ENCODE measurements around the gene ETV6.
A peak's percentile ranks its signal among the peaks of the same experiment; 100 is the strongest.

The ETV6 gene

DNA sequence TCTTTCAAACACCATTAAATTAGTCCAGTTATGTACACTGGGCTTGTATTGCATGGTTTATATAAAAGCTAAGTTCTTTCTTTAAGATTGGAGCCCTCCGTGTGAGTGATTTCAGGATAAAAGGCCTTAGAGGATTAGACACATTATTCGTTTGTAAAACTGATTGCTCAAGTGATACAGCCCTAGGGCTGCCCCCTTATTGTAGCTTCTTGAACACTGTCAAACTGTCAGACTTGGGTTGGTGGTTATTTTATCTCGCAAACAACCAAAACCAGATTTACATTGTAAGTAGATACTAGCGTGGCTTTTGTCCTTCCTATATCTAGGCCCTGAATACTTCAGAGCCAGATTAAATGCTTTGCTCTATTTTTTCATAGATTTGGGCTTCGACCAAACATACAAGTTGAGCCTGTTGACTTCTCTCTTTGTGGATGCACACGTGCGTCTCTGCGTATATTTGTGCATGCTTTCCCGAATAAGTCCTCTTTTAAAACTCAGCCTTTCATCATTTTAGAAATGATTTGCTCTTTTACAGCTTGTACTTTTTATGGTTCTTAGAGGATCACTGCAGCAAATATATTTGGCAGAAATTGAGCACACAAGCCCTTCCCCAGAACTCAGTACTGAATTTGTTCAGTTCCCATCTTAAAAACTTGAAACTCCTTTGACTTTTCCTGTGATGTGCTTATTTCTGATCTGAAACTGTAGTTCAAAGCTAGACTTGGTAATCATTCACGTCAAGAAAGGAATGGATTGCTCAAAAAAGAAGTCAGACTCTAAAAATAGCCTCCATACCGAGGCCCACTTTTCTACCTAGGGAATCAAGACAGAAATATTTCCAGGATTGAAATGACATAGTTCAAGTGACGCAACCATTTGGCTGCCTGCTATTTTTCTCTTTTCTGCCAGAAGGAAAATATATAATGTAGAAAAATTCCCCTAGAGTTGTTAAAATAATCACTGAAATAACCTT is 129.5 kb downstream of the ETV6 start:
- no peak for DNase-seq (ENCODE audit: low spot score)

DNA sequence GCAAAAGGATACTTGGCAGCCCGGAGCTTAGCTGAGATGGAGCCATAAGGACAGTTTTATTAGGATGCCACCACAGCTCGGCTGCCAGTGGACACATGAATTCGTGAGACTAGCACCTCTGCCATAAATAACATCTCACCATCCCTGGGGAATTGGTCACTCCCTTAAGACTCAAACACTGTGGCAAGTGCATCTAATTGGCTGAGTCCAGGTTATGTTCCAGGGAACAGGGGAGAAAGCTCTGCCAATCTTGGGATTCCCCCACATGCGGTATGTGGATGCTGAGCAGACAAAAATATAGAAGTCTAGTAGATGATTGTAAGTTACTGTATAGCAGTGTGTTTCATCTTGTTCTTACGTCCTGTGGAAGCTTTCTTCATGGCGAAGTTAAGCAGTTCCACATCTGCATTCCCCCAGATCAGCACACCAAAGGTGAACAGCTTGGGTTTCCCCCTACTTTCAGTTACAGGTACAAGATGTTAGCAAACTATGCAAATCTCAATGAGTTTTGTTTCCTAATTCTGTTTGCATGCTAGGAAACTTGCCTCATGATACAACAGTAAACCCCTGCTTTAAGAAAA is 131.1 kb downstream of the ETV6 start:
- DNase-seq (ENCODE audit: low spot score) = no peak

DNA sequence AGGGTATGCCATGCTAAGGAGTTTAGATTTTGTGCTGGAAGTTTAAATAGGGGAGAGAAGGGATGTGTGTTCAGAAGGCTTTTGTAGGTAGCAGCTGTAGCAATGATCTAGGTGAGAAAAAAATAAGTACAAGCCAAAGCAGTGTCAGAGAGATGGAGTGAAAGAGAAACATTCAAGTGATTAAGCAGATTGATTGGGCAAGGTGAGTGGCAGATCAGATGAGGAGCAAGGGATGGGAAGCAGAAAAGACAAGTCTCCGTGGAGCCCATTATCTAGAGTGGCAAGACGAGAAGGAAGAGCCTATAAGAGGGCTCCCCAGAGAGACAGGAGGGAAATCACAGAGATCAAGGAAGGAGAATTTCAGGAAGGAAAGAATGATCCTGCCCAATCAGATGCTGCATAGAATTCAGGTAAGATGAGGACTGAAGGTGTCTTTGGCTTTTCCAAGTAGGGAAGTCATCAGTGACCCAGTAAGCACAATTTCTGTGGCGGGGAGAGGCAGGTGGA is 133.5 kb downstream of the ETV6 start:
- no peak for DNase-seq (ENCODE audit: low spot score)

DNA sequence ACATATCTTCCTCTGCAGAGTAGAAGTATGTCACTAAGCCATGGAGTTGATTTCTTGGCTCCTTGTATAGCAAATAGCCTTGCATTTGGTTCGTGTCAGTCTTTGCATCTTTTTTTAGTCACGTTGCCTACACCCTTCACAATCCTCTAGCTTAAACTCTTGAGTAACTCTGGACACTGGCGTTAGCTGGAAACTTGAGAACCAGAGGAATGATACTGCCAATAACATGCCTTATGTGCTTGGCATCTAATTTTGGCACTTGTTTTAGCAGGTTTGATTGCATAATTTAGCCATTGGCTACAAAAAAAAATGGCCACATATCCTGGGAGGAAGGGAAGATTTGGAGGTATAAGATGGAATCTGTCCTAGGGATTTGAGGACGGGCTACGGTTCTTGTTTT is 136.2 kb downstream of the ETV6 start:
- DNase-seq (ENCODE audit: low spot score) = no peak

DNA sequence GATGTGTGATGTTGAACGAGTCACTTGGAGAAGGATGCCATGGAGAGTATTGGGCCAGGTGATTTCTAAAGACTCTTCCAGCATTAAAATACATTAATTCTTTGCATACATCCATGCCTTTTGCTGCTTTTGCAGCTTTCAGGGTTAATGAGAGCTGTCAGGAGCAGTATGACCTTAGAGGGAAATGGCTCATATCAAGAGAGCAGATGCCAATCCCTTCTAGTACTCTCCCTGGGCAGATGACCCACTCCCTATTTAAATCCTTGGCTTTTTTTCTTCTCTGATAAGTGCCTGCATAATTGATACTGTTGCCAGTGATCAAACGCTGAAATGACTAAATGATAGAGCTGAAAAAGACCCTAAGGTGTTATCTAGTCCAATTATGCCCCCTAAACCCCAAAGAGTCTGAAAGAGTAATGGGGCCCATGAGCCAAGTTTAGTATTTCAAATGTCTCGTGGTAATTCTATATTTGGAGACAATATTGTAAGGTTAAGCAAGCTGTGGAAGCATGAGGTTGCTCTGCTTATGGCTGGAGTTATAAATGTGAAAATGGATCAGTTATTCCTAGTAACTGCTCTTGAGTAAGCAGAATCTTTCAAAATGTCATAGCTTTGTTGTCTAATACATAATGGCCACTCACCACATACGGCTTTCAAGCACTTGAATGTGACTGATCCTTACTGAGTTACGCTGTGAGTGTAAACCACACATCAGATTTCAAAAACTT is 137.3 kb downstream of the ETV6 start:
- DNase-seq (ENCODE audit: low spot score) = no peak

DNA sequence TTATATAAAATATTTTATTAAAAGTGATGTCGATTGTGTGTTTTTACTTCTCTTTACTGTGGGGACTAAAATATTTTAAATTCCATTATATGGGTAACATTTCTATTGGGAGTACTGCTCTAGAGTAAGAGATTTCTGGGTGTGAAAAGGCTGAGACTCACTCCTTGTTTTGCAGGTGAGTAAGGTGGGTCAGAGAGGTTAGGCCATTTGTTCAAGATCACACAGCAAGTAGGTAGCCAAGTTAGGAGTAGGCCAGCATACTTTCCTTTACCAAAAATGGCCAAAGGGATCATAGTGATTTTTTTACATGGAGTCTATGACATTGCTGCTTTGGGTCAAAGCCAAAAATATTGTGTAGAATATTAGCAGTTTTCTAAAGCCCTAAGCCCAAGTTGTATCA is 138.0 kb downstream of the ETV6 start:
- DNase-seq (ENCODE audit: low spot score) = no peak

DNA sequence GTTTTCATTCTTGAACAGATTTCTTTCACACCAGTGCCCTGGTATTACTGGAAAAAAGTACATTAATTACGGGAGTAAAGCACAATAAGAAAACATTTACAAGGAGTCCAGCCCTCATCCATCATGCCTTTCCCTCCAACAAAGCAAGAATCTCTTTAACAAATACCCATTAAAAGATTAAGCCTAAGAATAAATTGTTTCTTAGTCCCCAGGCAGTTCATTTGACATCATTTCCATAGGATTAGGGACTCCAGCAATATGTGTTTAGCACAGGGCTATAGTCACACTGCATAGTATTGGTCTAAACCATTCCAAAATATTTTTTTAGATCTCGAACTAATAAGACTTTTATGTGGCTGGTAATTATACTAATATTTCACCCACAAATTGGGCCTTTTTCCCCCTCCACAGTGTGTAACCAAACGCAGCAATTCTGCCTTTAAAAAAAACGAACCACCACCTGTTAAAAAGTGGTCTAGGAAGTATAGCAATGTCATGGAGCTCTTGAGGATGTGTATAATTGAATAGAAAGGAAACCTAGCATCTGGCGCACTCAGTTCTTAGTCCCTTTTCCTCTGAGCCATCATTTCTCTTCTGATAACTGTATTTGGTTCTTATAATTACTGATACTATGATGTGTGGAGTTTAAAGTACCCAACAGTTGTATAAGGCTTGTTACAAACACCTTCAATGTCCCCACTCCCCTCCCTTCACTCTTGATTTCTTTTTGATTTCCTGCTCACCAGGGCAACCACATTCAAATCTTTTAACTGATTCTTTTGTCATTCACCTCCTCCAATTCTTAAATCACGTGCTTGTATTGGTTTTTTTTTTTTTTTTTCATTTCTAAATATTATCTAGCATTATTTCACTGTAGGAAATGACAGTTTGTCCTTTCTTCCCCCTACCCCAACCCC is 138.7 kb downstream of the ETV6 start:
- DNase-seq (ENCODE audit: low spot score) = no peak

DNA sequence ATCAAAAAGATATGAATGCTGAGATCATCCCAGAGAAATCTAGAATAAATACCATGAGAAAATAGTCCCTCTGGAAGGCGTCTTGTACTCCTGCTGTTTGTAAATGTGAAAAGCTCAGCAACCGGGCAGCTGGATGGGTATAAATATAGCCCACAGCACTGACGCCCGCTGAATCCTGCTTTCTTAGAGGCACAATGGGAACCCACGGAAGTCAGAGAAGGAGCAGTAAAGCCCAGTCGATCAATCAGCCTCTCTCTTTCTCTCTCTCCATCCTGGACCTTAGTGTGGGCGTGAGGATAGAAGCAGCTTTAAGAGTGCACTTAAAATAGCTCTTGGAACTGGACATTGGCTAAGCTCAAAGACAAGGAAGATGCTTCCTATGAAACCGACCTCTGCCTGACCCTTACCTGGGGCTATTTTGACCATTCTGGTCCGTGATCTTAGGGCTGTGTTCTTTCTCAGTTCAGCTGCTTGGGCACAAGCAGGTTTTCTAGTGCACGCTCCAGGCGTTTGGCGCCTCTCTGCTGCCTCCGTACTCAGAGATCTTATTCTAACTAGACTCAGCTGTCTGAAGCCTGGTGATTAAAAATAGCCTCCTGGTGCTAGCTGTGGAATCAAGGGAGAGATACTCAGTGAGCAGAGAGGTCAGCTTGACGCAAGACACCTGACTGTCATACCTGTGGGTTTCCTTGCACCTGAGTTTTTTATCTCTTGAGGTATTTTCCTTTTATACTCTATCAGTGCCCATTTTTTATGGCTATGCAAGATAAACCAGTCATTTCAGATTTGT is 144.6 kb downstream of the ETV6 start:
- DNase-seq (ENCODE audit: low spot score) = no peak

DNA sequence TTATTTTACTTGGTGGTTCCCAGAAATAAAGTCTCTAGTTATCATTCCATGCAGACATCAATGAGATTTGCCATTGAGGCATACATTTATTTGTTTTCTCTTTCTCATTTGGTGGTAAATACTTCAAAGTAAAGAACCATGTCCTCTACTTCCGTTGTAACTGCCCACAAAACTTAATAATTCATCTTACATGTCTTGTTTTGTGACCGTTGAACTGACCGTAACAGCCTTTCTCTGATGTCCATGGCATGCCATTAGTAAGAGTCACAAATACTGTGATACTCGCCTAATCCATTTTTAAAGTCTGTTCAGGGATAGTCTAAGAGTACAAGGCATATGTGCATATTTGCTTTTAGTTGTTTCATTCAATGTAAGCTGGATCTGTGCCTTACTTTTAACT is 145.3 kb downstream of the ETV6 start:
- no peak for DNase-seq (ENCODE audit: low spot score)

DNA sequence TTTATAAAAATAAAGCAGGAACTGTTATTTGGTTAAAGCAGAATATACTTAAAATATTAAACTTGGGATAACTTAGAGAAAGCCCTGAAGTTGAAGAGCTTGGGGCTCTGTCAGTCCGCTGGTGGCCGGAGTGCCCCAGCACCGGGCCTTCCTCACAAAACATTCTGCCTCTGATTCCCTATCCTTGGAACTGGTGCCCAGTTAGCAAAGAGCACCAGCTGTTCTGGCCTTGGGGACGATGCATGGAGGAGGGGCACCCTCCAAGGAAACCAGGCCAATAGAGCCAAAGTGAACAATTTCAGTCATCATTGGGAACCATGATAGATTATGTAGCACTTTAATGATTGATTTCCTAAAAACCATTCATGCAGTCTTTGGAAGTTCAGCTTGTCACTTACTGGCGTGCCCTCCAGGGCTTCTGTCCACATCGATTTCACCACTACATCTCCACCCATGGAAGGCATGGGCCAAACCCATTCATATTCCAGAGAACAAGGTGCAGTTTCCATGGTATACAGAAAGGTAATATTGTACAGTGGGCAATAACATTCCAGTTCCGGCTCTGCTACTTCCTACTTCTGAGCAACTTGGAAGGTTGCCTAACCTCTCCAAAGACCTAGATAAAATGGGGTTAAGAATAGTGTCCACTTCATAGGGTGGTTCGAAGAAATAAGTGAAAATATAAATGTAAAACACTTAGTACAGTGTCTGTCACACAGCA is 145.9 kb downstream of the ETV6 start:
- no peak for DNase-seq (ENCODE audit: low spot score)

DNA sequence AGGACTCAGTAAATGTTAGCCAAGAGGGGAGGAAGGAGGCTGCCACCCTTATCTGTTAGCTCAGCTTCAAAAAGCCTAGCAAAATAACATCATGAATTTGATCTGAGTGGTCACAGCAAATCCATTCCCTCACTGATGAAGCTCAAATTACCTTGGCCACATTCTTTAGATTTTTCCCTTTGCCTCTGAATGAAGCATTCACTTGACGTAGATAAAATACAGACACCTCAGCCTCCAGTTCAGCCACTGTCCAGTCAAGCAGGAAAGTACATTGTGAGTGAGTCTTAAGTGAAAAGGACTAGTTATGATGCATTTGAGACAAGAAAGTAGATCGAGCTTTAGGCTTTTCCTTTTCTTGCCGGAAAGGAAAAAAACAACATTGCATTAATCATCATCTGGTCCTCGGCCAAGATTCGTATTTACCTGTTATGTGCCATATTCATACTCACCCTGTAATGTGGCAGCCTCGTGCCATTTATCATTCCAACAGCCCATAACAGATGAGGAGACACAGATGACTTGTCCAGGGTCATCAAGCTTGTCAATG is 146.5 kb downstream of the ETV6 start:
- peak; percentile 16 for DNase-seq (ENCODE audit: low spot score)

DNA sequence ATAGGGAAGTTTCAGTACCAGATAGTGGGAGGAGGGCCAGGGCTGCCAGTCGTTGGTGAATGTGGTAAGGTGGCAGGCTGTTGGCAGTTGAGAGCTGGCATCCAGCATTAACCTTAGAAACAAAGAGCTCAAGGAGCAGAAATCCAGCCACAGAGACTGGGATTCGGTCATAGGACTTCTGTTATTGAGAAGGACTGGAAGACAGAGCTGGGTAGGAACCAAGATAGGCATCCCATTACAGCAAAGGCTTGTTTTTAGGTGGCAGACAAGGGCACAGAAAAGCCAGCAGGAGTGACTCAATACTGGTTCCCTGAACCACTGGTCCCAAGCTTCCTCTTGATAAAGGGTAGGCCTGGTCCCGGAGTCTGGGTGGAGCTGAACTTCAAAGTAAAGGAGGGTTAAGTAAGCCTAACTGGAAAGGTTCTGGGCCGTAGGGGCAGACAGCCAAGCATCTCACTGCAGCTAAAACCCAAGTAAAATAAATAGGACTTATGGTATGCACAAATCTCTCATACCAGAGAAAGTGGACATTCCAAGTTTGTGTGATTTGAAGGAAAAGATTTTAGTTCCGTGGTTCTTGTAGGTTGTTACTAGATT is 147.9 kb downstream of the ETV6 start:
- no peak for DNase-seq (ENCODE audit: low spot score)

DNA sequence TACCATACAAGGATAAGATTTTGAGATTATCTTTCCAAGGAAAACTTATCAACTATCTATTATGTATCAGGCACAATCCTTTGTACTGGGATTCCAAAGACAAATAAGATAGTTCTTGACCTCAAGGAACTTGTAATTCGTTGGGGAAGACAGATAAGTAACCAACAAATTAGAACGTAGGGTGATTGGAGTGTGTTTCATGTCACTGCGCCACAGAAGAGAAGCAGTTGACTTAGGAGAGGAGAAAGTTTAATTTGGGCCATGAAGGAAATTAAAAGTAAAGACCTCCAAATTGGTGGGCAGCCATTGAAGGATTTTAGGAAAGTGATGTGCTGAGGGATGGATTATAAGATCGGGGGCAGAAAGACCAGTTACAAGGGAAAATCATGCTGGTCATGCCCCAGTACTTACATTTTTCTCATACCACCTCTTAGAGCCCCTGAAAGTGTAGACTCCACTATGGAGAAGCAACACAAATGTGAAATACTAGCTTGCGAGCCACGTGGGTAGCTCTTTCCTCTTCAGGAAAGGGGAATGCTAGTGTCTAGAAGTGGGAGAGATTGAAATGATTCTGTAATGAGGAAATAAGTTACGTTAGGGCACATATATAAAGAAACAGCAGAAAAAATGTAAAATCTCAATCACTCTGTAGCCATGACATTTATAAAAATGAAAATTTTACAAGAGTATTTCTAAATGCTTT is 148.7 kb downstream of the ETV6 start:
- no peak for DNase-seq (ENCODE audit: low spot score)

DNA sequence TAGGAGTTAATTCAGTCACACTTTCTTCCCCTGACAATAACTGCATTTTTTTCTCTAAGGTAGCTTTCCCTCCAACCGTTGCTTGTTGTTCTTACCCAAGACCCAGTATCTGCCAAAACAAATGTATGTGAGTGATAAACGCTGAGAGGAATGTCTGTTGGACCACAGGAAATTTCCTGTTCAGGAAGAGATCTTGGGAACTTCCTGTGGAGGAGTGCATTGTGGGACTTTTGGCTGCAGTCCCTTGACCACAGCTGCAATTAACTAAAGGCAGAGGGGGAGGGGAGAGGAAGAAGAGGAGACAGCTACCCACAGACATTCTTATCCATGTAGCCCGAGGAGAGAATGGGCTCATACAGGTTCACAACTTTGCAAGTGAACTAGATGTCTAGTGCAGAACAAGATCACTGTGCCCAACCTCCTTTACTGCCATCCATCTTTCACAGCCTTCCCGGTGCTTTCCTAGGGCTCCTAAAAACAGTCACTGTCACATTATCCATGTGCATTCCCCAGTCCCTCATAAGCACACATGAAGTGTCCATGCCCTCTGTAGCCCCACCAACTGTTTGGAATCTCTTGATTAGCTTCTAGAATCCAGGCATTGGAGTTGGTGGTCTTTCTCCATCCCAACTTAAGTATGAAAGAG is 149.5 kb downstream of the ETV6 start:
- DNase-seq (ENCODE audit: low spot score) = no peak

DNA sequence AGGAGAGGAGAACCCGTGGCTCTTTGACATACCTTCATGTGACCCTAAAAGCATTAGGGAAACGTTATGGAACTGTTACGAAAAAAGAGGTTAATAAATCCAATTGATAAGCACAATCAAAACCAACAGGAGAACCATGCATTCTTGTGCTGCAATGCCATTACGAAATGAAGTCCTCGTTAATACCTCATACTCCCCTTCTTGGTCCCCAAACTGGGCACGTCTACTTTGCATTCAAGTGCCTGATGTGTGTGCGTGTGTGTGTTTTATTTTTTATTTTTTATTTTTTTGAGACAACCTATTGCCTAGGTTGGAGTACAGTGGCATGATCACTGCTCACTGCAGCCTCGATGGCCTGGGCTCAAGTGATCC is 150.0 kb downstream of the ETV6 start:
- no peak for DNase-seq (ENCODE audit: low spot score)

DNA sequence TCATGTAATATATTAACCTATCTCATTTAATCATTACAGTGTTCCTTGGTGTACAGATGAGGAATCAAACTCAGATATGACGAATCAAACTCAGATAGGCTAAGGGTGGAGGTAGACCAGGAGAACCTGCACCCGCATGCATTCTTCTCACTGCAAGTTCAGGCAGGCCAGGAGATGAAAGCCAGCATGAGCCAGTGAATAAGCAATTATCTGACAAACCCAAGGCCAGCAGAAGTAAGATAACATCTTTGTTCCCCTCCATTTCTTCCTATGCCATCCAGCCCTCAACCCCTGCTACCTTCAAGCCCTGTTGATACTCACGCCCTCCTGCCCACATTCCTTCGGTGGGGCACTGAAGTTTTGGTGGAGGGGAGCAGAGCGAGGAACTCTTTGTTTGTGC is 152.2 kb downstream of the ETV6 start:
- no peak for DNase-seq (ENCODE audit: low spot score)

DNA sequence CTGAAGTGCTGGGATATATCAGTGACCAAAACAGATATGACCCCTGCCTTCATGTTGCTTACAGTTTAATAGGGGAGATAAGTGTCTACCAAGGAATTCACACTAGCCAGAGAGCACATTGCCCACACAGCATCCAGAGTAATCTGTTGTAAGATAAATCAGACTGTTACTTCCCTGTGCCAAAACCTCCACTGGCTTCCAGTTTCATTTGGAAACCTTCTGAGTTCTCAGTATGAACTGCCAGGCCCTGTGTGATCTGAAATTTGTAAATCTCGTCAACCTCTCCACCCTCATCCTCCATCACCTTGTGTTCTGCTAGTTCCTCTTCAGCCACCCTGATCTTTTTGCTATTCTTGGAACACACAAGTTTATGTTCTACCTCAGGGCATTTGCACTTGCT is 154.7 kb downstream of the ETV6 start:
- no peak for DNase-seq (ENCODE audit: low spot score)

DNA sequence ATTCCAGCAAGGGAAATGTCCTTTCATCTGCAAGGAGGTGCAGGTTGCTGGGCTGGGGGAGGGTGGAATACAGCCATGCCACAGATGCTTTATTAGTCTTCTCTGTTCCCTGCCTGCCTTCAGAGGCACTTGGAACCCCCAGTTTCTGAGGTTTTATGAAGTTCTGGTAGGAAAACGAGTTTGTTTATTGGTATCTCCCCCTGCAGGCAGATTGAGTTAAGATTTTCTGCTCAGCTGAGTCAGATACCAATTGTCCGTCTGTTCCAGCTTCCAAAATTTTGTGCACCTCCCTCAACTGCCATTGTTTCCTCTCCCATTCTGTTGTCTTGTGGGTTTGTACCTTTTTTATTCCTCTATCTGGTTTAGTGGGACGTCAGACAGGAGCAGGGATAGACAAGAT is 155.6 kb downstream of the ETV6 start:
- DNase-seq (ENCODE audit: low spot score) = no peak

Measured in RKO (cell line).